Eye (tissue), 1 donor: ENCODE results near the gene SSTR5.

Experiments
- DNase-seq: peaks from one replicate; pipeline ENCODE4 v3.0.0-alpha.2; 2015

Gene SSTR5

DNA sequence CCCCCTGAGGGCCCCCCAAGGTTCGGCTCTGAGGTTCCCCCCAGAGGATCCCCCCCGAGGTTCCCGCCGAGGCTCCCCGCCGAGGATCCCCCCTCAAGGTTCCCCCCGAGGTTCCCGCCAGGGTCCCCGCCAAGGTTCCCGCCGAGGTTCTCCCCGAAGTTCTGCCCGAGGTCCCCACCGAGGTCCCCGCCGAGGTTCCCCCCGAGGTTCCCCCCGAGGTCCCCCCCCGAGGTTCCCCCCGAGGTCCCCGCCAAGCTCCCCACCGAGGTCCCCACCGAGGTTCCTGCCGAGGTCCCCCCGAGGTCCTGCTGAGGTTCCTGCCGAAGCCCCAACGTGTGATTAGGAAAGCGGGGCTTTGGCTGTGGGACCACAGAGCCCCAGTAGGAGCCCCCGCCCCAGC lies 32.2 kb upstream of the SSTR5 start:
- DNase-seq: no peak

DNA sequence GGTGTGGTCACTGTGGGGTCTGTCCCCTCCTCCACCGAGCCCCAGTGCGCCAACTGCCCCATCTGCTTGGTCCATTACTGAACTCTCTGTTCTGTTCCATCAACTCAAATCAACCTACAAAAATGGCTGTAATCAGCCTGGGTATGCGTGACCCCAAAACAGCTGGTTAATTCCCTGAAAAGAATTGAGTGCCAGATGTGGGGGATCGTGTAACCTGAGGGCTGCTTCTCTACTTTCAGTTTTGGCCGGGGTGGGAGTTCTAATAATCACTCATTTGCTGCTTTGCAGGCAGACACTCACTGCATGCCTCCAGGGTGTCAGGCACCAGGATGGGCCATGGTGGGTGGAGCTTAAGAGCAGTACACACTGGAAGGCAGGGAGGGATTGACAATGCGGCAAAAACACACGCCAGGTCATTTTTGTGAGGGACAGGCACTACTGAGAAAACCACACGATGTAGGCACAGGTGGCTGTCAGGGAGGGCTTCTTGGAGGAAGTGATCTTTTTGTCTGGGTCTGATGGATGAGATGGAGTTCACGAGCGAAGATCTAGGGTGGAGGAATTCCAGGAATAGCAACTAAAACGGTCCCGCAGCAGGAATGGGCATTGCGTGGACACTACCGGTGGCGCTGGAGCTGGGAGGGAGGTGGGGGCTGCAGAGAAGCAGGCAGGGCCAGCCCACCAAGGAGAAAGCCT lies 30.4 kb upstream of the SSTR5 start:
- peak; percentile 2 for DNase-seq

DNA sequence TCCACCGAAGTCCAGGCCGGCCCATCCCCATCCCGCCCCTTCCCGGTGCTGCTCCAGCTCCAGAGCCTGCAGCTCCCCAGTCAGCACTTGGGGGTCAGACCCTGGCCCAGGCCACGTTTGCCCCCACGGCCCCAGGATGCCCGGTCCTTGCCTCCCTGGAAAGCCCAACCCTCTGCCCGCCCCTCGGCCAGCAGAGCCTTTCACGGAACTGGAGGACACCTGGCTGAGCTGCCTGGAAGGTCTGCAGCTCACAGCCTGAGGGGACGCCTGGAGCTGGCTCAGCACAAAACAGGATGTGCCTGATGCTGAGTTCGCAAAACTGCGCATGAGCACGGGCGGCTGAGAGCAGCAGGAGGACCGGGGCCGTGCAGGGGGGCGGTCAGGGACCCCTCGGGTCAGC lies 29.7 kb upstream of the SSTR5 start:
- DNase-seq: peak; percentile 33

DNA sequence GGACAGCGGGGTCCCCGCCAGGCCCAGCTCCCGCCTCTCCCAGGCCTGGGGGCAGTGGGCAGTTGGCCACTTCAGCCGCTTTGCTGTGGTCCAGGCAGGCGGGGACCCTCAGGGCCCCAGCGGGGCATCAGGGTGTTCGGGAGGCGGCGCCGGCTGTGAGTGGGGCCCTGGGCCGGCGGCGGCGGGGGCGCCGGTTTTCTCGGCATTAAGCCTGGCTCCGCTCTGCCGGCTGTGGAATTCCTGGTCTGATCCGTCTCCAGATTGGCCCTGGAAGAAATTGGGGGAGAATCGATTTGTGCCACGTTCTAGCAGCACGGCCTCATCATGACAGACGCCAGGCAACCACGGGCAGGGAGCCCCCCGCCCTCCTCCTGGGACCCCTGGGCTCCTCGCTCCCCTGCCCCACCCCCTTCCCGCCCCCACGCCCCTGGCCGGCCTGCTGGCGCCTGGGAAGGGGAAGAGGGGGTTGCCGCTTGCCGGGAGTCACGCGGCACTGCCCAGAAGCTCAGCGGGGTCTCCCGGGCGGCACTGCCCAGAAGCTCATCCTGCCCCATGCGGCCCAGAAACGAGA lies 28.6 kb upstream of the SSTR5 start:
- DNase-seq: peak; percentile 48

DNA sequence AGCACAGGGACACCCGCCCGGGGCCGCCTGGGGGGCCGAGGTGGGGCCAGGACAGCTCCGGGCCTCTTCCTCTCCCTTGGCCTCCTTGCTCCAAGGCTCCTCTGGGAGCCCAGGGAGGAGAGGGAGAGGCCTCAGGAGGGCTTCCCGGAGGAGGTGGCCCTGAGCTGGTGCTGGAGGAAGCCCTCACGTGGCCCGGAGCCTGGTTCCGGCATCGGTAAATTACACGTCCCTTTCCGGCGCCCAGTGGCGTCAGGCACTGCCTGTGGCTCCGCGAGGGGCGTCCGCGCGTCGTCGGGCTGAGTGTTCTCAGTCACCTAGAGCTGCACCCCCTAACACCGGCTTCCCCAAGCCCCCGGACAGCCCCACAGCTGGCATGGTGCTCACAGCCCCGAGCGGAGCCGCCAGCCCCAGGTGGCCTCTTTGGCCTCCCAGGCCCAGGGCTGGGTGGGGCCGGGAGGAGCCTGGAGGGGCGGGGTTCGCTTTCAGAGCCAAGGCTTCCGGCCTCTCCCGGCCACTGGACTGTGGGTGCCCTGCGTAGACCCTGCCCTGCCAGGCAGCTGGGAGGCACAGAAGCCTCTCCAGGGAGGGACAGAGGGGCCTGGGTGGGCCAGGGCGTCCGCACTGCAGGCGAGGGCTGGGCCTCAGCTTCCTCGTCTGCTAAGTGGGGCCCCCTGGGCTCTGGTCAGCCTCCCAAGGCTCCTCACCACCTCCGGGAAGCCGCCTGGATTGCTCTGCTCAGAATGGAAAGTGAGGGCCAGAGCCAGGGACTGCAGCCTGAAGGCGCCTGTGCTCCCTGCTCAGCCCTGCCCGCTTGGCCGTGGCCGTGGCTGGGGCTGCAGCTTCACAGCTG lies 27.9 kb upstream of the SSTR5 start:
- peak; percentile 2 for DNase-seq

DNA sequence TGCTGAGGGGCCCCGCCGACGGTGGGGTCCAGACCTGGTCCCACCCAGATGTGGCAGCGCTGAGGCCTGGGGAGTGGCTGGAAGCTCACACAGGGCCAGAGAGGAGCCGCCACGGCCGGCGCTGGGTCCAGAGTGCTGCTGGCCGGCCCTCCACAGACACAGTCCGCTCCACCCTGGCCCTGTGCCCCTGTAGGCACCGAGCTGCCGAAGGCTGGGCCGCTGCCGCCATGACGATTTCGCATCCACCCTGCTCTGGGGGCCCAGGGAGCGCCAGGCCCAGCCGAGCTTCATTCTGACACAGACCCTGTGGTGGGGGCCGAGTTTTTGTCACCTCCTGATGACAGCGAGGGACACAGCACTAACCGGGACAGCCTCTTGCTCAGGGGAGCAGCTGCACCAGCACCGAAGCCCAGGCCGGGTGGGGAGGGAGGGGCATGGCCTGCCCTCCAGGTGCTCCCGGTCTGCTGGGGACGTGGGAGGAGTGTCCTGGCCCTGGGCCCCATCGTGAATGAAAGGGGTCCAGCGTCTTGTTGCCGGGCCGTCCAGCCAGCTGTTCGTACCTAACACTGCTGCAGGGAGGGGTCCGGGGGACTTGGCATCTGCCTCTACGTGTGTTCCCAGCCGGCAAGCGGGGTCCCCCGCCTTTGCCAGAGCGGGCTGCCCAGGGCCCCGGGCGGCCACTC lies 27.1 kb upstream of the SSTR5 start:
- peak; percentile 19 for DNase-seq

DNA sequence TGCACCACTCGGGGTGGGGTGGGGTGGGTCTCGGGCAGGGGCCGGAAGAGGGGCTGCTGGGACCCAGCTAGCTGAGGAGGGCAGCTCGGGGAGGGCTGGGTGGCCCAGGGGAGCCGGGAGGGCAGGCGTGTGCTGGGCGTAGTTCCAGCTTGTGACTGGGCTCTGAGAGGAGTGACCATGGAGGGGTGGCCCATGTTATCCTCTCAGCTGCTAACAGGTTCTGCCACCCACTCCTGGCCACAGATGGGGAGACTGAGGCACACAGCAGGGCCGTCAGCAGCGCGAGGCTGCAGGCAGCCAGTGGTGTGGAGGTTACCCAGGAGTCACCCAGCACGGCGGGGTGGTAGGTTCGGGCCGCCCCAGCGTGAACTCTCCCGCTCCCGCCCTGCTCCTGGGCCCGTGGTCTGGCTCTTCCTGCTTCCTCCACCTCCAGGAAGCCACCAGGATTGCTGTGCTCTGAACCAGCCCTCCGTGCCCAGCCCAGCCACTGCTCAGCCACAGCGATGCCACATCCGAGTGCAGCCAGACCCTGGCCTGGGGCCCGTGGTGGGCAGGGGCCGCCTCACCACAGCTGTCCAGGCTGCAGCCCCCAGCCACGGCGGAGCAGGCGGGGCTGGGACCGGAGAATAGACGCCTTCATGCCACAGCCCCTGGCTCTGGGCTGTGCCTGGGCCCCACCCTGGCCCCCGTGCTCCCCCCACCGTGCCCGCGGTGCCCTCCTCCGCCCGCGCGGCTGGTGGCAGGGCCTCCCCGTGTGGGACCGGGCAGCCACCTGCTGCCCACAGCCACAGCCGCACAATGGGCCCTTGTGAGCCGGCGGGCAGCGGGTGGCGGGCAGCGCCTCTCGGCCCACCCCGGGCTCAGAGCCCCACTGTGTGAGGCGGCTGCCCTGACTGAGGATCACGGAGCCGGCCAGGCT lies 26.3 kb upstream of the SSTR5 start:
- peak; percentile 1 for DNase-seq

DNA sequence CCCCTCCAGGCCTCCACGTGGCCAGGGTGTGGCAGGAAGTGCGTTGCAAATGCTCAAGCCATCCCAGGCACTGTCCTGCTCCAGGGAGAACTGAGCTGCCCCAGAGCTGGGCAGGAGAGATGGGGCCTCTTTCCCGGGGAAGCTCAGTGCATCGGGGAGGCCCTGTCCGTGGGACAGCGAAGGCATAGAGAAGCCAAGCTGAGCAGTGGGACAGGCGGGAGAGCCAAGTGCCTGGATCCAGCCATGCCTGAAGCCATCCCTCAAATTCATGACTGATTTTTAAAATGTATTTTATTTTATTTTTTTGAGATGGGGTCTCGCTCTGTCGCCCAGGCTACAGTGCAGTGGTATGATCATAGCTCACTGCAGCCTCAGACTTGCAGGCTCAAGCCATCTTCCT lies 25.4 kb upstream of the SSTR5 start:
- DNase-seq: peak; percentile 0

DNA sequence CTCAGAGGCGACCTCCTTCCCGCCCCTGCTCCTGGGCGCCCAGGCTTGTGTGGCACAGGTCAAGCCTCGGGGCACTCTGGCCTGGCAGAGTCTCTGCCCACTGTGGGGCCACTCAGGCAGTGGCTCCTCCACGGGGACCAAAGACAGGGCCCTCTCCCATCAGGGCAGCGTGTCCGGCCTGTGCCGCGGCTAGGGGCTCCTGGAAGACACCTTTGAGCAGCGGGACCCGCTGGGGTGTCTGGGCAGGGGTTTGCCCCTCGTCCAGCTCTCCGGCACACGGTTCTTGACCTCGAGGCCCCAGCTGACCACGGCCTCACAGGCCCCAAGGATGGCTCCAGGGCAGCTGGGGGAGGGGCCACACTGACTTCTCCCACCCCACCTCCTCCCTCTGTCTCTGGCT lies 24.7 kb upstream of the SSTR5 start:
- DNase-seq: no peak

DNA sequence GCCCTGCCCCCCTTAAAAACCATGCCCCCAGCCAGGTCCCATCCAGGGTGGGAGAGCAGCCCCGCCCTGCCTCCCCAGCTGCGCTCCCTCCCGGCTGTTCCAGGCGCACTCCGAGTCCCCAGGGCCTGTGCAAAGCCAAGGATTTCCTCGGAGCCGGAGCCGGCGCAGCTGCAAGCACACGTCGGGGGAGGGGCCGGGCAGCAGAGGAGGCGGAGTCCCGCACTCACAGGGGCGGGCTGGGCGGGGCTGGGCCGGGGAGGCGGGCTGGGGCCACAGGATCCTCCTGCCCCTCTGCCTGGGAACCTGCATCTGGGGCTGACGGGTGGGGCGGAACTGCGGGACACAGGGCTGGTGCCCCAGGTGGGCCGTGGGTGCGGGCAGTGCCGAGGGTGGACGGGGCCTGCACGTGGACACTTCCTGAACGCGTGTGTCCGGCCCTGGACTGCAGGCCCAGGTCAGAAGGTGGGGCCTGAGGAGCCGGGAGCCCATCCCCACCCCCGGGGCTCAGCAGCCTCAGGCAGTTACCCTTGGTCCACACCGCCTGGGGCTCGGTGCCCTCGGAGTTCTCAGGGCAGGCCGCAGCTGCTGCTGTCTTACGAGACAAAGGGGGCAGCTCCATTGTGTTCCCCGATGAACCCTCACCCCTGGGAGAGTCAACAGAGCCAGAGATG lies 24.0 kb upstream of the SSTR5 start:
- peak; percentile 92 for DNase-seq

DNA sequence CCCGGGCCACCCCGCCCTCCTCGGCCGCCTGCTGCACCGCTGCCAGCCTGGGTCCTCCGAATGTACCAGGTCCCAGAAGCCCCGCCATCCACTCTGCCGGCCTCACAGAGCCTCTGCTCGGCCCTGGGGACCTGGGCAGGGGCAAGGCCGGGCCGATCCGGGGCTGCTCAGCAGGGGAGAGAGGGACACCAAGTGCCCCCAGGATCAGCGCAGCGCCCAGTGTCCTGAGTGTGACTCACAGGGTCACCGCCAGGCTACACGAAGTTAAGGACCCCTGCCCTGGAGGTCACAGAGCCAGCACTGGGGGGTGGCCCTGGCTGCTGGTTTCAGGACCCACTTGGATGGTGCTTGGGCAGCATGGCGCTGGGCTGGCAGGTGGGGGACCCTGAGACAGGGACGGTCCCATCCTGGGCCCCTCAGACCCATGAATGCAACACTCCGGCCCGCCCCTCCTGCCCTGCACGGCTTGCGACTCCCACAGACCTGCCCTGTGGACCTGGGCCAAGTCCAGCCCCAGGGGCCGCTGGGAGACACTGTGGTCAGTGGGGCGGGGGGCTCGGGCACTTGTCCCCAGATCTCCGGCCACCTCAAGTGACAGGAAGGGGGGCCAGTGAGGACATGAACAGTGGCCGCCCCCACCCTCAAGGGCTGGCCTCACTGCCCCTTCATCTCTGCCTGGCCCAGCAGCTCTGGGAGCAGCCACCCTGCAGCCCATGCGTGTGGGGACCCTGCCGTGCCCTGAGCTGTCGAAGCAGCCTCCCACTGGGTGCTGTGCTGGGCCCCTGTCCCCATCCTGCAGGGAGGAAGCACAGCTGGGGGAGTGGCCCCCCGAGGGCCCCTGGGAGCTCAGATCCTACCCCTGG lies 23.2 kb upstream of the SSTR5 start:
- no peak for DNase-seq

DNA sequence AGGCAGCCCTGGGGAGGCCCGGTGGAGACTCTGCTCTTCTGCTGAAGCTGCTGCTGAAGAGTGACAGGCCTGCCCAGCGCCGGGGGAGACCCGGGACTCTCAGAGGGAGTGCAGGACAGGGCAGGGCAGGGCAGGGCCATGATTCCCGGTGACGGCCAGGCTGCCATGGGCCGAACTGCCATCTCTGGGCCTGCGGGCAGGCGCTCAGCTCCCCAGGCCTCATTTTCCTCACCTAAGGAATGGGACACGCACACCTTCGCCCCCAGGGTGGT lies 22.6 kb upstream of the SSTR5 start:
- DNase-seq: peak; percentile 0

DNA sequence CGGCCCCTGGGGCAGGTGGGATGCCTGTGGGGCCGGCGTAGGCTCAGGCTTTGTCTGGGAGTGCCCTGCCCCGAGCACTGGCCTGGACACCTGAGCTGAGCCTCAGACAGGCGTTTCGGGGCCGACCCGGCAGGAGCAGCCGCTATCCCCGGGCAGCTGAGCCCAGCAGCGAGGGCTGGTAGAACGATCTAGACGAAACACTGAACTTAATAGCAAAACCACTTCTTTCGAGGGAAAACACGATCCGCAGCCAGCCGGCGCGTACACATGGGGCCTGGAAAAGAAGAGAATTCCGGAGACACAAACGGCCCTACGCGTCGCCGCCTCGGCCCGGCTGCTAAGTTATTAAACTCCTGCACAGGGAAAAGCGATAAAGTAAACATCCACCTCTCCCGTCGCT lies 22.0 kb upstream of the SSTR5 start:
- DNase-seq: no peak

DNA sequence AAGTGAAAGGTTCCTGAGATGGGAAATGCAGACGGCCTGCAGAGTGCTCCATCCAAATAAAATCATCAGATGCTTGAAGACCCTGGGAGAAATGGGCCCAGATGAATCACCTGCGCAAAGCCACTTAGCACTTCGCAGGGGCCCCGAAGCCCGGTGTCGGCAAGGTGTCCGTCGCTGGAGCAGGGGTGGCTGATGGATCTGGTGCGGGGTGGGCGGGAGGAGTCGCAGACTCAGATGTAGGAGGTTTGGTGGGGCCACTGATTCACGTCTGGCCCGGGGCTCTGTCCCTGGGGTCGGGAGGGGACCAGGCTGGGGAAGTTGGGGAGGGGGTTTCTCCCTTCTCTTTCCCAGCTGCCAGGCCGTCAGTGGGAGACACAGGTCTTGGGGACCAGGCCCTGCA lies 21.6 kb upstream of the SSTR5 start:
- DNase-seq: no peak

DNA sequence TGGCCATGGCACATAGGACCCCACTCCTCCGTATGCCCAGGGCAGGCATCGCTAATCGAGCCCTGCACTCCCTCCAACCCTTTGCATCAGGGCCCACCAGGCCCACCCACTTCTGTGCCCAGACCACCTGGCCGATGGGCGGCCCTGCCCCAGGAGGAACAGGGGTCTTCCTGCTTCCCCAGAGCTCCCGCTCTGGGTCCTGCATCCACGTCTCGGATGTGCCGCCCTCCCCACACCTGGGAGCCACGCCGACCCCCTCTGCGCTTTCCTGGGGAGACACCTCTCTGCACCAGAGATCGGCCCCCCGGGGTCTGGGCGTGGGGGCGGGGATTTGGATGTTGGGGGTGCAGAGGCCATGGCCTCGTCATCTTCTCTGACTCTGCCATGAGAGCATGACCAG lies 21.1 kb upstream of the SSTR5 start:
- DNase-seq: no peak

DNA sequence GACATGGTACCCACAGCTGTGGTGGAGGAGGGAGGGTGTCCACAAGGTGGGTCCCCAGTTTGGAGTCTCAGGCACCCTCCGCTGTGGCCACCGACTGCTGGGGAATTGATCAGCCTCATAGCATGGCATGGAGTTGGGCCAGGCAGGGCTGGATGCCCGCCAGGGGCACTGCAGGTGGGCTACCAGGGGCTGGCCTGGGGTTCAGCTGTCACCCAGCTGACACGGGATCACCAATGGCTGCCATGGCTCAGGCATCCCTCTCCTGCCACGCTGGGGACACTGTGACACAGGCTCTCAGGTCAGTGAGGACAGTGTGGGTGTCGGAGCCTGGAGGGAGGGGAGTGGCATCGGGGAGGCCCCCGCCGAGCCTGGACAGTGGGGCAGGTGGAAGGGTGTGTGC lies 19.8 kb upstream of the SSTR5 start:
- no peak for DNase-seq

DNA sequence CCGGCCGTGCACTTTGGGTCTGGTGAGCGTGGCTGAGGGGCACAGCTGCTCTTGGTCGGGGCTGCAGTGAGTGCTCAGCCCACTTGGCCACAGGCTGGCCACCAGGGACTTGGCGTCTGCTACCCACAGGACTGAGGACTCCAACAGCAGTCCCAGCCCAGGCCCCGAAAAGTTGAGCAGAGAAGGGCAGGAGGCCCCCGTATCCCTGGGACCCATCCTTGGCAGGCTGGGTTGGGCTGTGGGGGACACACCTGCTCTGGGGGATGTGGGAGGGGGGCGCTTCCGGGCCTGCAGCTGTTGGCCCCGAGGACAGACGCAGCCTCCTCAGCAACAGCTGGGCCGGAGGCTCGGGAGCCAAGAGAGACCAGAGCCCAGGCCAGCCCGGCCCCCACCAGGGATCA lies 19.4 kb upstream of the SSTR5 start:
- DNase-seq: peak; percentile 45

DNA sequence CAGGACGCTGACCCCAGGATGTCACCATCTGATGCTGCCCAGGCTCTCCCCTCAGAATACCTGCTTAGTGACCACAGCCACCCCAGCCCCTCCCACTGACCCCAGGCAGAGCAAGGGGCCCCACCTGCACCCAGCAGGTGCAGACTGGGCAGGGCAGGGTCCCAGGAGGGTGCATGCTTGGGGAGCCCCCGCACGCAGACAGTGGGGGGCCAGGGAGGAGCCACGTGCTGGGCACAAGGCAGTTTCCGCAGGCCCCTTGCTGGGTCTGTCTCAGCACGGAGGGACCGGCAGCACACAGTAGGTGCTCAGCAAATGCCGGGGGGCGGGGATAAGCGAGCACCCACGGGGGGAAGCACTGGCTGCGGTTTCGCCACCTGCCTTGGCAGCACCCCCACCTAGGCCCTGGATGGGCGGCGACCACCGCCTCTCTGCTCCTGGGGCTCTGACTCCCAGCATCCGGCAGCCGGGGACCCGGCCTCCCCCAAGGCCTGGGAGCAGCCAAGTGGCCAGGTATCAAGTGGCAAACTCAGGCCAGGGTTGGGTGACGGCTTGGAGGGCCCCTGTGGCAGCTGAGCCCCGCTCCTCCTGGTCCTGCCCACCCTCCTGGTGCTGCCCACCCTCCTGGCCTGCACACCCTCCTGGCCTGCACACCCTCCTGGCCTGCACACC lies 18.7 kb upstream of the SSTR5 start:
- DNase-seq: peak; percentile 0

DNA sequence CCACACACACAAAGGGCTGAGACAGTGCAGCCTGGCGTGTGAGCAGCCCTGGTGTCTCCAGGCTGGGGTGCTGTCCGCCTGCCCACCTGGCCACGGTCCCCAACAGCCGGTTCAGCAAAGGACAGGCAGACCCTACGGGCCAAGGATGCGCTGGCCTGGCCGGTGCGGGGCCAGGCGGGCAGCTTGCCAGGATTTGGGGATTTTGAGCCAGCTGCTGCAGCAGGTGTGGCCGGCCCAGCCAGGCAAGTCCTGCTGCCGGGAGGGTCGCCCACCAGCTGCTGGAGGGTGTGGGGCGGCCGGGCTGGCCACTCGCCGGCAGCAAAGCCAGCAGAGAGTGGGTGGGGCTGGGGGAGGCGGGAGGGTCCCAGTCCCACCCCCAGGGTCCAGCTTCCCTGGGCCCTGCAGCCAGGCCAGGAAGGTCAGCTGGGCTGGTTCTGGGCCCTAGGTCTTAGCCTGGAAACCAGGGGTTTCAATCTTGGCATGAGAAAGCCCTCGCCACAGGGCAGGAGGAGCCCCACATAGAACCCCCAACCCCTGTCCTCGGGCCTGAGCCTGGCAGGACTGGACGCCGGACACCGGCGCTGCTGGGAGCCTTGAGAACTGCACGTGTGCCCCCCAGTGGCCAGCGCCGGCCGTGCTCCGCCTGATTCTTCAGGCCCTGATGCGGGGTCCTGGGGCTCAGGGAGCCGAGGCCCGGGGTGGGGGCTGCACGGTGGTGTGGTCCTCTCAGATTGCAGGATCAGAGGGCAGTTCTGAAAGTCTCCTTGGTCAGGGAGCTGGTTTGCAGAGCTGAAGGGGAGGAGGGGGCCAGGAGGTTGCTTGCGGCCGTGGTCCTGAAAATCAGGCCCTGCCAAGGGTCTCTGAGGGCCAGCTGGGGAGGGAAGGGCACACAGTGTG lies 17.6 kb upstream of the SSTR5 start:
- peak; percentile 86 for DNase-seq

DNA sequence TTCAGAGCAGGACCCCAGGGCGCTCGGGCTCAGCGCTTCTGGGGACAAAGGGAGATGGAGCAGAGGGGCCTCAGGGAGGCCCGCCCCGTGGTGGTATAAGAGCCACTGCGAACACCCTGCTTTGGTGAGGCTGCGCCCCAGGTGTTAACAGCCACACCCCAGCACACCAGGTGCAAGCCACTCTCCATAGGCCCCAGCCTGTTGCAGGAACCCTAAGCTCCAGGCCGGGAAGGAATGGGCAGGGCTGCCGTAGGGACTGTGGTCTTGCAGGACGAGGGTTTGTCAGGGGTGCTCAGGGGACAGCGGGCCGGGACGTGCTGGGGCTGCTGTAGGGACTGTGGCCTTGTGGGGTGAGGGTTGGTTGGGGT lies 17.0 kb upstream of the SSTR5 start:
- DNase-seq: no peak
